Embryonic facial prominence (tissue), 1 donor: ENCODE data around the gene DRAM1.
A peak's percentile ranks its signal among the peaks of the same experiment; 100 is the strongest.

Source experiments
- DNase-seq: peaks from one replicate; pipeline ENCODE4 v3.0.0-alpha.2; 2016; ENCODE audit errors: extremely low spot score

DRAM1 gene

GRCh38 chr12:101941306-101942249 is 64.2 kb downstream of the DRAM1 start:
- DNase-seq, result no peak

GRCh38 chr12:101942250-101942605 is 64.8 kb downstream of the DRAM1 start:
- DNase-seq, result no peak

- peak; percentile 89 for DNase-seq
Measured at GRCh38 chr12:101945369-101946232, 68.2 kb downstream of the DRAM1 start.

GRCh38 chr12:101946233-101946611 is 68.8 kb downstream of the DRAM1 start:
- DNase-seq, result no peak

- DNase-seq, result no peak
Measured at GRCh38 chr12:101947316-101947715, 69.9 kb downstream of the DRAM1 start.

GRCh38 chr12:101948365-101948764 is 71.0 kb downstream of the DRAM1 start:
- no peak for DNase-seq

- DNase-seq, result no peak
Measured at GRCh38 chr12:101951002-101951670, 73.8 kb downstream of the DRAM1 start.

GRCh38 chr12:101954113-101954512 is 76.7 kb downstream of the DRAM1 start:
- no peak for DNase-seq

GRCh38 chr12:101954676-101955075 is 77.3 kb downstream of the DRAM1 start:
- DNase-seq, result no peak

- peak; percentile 63 for DNase-seq
Measured at GRCh38 chr12:101957252-101957959, 80.0 kb downstream of the DRAM1 start.

- no peak for DNase-seq
Measured at GRCh38 chr12:101959607-101960006, 82.2 kb downstream of the DRAM1 start.

GRCh38 chr12:101962486-101962885 is 85.1 kb downstream of the DRAM1 start:
- no peak for DNase-seq

GRCh38 chr12:101963697-101964096 is 86.3 kb downstream of the DRAM1 start:
- no peak for DNase-seq

GRCh38 chr12:101966496-101966895 is 89.1 kb downstream of the DRAM1 start:
- no peak for DNase-seq

- no peak for DNase-seq
Measured at GRCh38 chr12:101967506-101967905, 90.1 kb downstream of the DRAM1 start.

- DNase-seq, result no peak
Measured at GRCh38 chr12:101968770-101969169, 91.4 kb downstream of the DRAM1 start.
